GM12878 (cell line): ENCODE measurements around the gene CDC14A. TPM values are rescaled to one million over a fixed set of nuclear protein-coding genes. Genes with fewer than 3 reads are reported as not detected.

ENCODE experiments used
- ATAC-seq: fragments of 200-7000 bp; cut with Tn5 transposase; 3 replicates; pipeline ENCODE4 v1.9.1; 2020; ENCODE audit warnings: mild to moderate bottlenecking, moderate library complexity
- BruUV-seq: library from RNA; stranded (reverse); fragments of 400-500 nt; replicated peaks from 2 replicates; lab custom pipeline; 2021; lab: Mats Ljungman, UMichigan
- CTCF ChIA-PET: fragments of 300-600 bp; sonication (Branson Sonifier 250); formaldehyde crosslinking; extraction: SDS; loops from one replicate; lab custom pipeline; 2021; ENCODE audit warnings: inconsistent platforms; lab: Yijun Ruan, JAX
- POLR2A ChIA-PET: fragments of 350-600 bp; formaldehyde crosslinking; extraction: SDS; loops from one replicate; lab custom pipeline; 2021; ENCODE audit warnings: inconsistent platforms; lab: Charles Lee
- RAD21 ChIA-PET: fragments of 300-600 bp; sonication (Branson Sonifier 250); formaldehyde crosslinking; loops from one replicate; lab custom pipeline; 2023; ENCODE audit warnings: antibody characterized with exemption; ENCODE audit not compliant: unreplicated experiment; lab: Charles Lee
- SMC1A ChIA-PET: fragments of 300-600 bp; sonication (Branson Sonifier 250); formaldehyde crosslinking; loops from one replicate; lab custom pipeline; 2023; ENCODE audit not compliant: unreplicated experiment, uncharacterized antibody; lab: Charles Lee
- DNase-seq: peaks from one replicate; pipeline ENCODE4 v3.0.0-alpha.2; 2011; ENCODE audit warnings: low read depth, low spot score
- FAIRE-seq: peaks from 3 replicates; lab custom pipeline; 2011; peaks lifted over from hg19 to GRCh38; lab: Jason Lieb, UNC
- H2AFZ ChIP-seq: 2 replicates; pipeline ENCODE4 v1.6.0; 2011; ENCODE audit warnings: low read depth, low read length, control low read depth; ENCODE audit not compliant: control insufficient read depth
- H3K27ac ChIP-seq: 2 replicates; pipeline ENCODE4 v1.5.1; 2011; ENCODE audit warnings: control low read depth; ENCODE audit not compliant: control insufficient read depth, insufficient read depth
- H3K27me3 ChIP-seq, 2 experiments: replicated peaks in 1 of 2; 2 replicates each; pipeline versions ENCODE4 v1.6.0 to v1.6.1; 2011; ENCODE audit warnings: low read length in 1 of 2; ENCODE audit not compliant: control insufficient read depth in 2 of 2, insufficient read depth in 2 of 2
- H3K36me3 ChIP-seq, 2 experiments: 2 replicates each; pipeline ENCODE4 v1.5.1; 2011; ENCODE audit warnings: low read length in 1 of 2; ENCODE audit not compliant: control insufficient read depth in 2 of 2, insufficient read depth in 2 of 2
- H3K4me1 ChIP-seq: 2 replicates; pipeline ENCODE4 v1.6.1; 2011; ENCODE audit warnings: mild to moderate bottlenecking, low read length, moderate library complexity, mixed read lengths; ENCODE audit not compliant: control insufficient read depth, insufficient read depth
- H3K4me2 ChIP-seq: 2 replicates; pipeline ENCODE4 v1.6.0; 2011; ENCODE audit warnings: control low read depth; ENCODE audit not compliant: control insufficient read depth, insufficient read depth
- H3K4me3 ChIP-seq: fragments of 200-600 bp; sonication (generic); 2 replicates; pipeline ENCODE4 v1.5.1; 2016
- H3K79me2 ChIP-seq: 2 replicates; pipeline ENCODE4 v1.6.0; 2011; ENCODE audit warnings: low read length; ENCODE audit not compliant: control insufficient read depth, insufficient read depth
- H3K9ac ChIP-seq: 2 replicates; pipeline ENCODE4 v1.8.0; 2011; ENCODE audit warnings: low read length, control low read depth, mixed read lengths; ENCODE audit not compliant: control insufficient read depth, insufficient read depth
- H3K9me3 ChIP-seq: replicated peaks from 3 replicates; pipeline ENCODE4 v1.5.1; 2011; ENCODE audit warnings: mild to moderate bottlenecking, low read length; ENCODE audit not compliant: control insufficient read depth, insufficient read depth
- H4K20me1 ChIP-seq: 2 replicates; pipeline ENCODE4 v1.6.0; 2011; ENCODE audit not compliant: control insufficient read depth, insufficient read depth
- ATF7 ChIP-seq: fragments of 450-650 bp; IDR thresholded peaks from 2 replicates; pipeline ENCODE4 v1.6.1; 2016; ENCODE audit warnings: low read depth, mild to moderate bottlenecking
- EGR1 ChIP-seq, 2 experiments: IDR thresholded peaks; 1 replicate in 1 of 2; 2 replicates in 1 of 2; pipeline ENCODE4 v1.6.1; 2011 to 2012; ENCODE audit warnings: low read depth in 2 of 2, low read length in 2 of 2, borderline replicate concordance in 1 of 2, mild to moderate bottlenecking in 1 of 2, moderate library complexity in 1 of 2
- HDAC2 ChIP-seq: fragments of 200-600 bp; sonication (generic); IDR thresholded peaks from 2 replicates; pipeline ENCODE4 v1.6.1; 2017
- HDAC6 ChIP-seq: fragments of 200-600 bp; sonication (generic); IDR thresholded peaks from one replicate; pipeline ENCODE4 v1.8.0; 2017; ENCODE audit warnings: antibody characterized with exemption; ENCODE audit not compliant: unreplicated experiment
- IKZF2 ChIP-seq, 2 experiments: fragments of 450-650 bp; IDR thresholded peaks; 2 replicates each; pipeline ENCODE4 v1.6.1; 2017; ENCODE audit warnings: mild to moderate bottlenecking in 2 of 2, moderate library complexity in 2 of 2
- MEF2A ChIP-seq: IDR thresholded peaks from 2 replicates; pipeline ENCODE4 v1.6.1; 2011; ENCODE audit warnings: low read depth, mild to moderate bottlenecking, low read length, moderate library complexity; ENCODE audit not compliant: insufficient read depth
- MTA3 ChIP-seq: IDR thresholded peaks from 2 replicates; pipeline ENCODE4 v1.6.1; 2012; ENCODE audit warnings: low read length, inconsistent platforms, borderline replicate concordance
- NFYA ChIP-seq: IDR thresholded peaks from 2 replicates; pipeline ENCODE4 v1.6.1; 2011; ENCODE audit warnings: low read depth, mild to moderate bottlenecking, low read length, improper control_type of control experiment, borderline replicate concordance
- NR2F1 ChIP-seq: fragments of 450-650 bp; conservative IDR thresholded peaks from 2 replicates; pipeline ENCODE4 v1.6.1; 2017; ENCODE audit warnings: mild to moderate bottlenecking
- POU2F2 ChIP-seq: IDR thresholded peaks from 3 replicates; pipeline ENCODE4 v1.6.1; 2011; ENCODE audit warnings: low read depth, mild to moderate bottlenecking, low read length, borderline replicate concordance
- RELB ChIP-seq: fragments of 450-650 bp; IDR thresholded peaks from 2 replicates; pipeline ENCODE4 v1.6.1; 2017; ENCODE audit warnings: low read depth, mild to moderate bottlenecking, moderate library complexity
- SMC3 ChIP-seq: IDR thresholded peaks from 2 replicates; pipeline ENCODE4 v1.6.1; 2011; ENCODE audit warnings: low read length, improper control_type of control experiment, borderline replicate concordance
- ZNF274 ChIP-seq: IDR thresholded peaks from one replicate; pipeline ENCODE4 v1.8.0; 2011; ENCODE audit not compliant: insufficient read length, insufficient read depth
- WGBS: methylation state at CpG from one replicate; pipeline ENCODE4 v1.1.6; 2016; ENCODE audit warnings: low lambda C conversion rate; ENCODE audit not compliant: insufficient replicate concordance, insufficient coverage; ENCODE audit errors: missing lambda C conversion rate; 5-methylcytosine and 5-hydroxymethylcytosine counted together
- in situ Hi-C: fragments of 300-500 bp; cut with MboI; formaldehyde crosslinking; loops from 9 replicates; pipeline ENCODE4 v1.14.3; 2018; ENCODE audit warnings: mixed read lengths
- intact Hi-C: fragments of 100-400 bp; cut with micrococcal nuclease; formaldehyde crosslinking; loops from one replicate; pipeline ENCODE4 v1.14.2; 2022; ENCODE audit not compliant: unreplicated experiment
- polyA plus RNA-seq, 11 experiments: library from polyadenylated mRNA; depleted of rRNA in 4 of 11; unstranded in 6 of 11; stranded (reverse) in 5 of 11; fragments of >200 nt; fragmentation: Nextera tagmentation in 4 of 11; fragmentation: Illumina TruSeq in 1 of 11; extraction: Ambion mirVana in 4 of 11; extraction: Trizol in 1 of 11; gene quantifications; 1 replicate in 1 of 11; 2 replicates in 10 of 11; pipeline versions ENCODE4 v1.2.1 to v1.2.3, GENCODE V29; 2011 to 2016; ENCODE audit warnings: inconsistent platforms in 2 of 11, missing spikeins in 2 of 11, low read depth in 1 of 11
- total RNA-seq, 4 experiments: library from RNA; depleted of rRNA in 3 of 4; stranded (reverse); fragments of >200 nt in 3 of 4; fragmentation: Illumina TruSeq in 1 of 4; extraction: Trizol in 1 of 4; gene quantifications; 2 replicates each; pipeline versions ENCODE4 v1.2.1 to v1.2.3, GENCODE V29; 2013 to 2021
- TF ChIP-seq, protein P1 (sequence below): fragments of 450-650 bp; formaldehyde crosslinking; IDR thresholded peaks from 2 replicates; pipeline ENCODE4 v1.5.0; 2022; ENCODE audit warnings: mild to moderate bottlenecking, missing genetic modification characterization
- TF ChIP-seq, protein P2 (sequence below): fragments of 450-650 bp; IDR thresholded peaks from 2 replicates; pipeline ENCODE4 v1.6.1; 2016; ENCODE audit warnings: mild to moderate bottlenecking

The CDC14A gene
- total and polyA plus RNA-seq, 10 of the 15 experiments (the other 5 are each of a cell fraction or from before 2014, with no cell fraction given) = 1.5 to 7.1 (median 5.5) TPM

DNA sequence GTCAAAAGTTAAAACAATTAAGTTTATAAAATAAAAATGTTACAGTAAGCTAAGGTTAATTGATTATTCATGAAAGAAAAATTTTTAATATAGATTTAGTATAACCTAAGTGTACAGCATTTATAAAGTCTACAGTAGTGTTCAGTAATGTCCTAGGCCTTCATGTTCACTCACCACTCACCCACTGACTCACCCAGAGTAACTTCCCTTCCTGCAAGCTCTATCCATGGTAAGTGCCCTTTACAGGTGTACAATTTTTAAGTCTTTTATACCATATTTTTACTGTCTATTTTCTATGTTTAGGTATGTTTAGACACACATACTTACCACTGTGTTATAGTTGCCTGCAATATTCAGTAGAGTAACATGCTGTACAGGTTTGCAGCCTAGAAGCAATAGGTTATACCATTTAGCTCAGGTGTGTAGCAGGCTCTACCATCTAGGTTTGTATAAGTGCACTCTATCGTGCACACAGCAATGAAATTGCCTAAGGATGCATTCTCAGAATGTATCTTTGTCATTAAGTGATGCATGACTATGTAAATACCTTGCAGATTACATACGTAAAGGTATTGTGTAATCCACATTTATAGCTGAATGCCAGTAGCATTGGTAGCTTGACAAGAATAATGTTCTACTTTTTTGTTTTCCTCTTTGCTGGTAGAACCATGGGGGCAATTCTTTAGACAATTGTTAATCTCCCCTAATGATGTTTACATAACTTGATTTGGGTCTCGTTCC, 149.9 kb downstream of the CDC14A start:
- SMC1A ChIA-PET = interaction anchor here (1.1 to 1.2 kb wide), 2 partner anchors 11 to 41 kb away, joined by 3 read pairs; no protein-coding TSS in a partner anchor
- no TSS peak for BruUV-seq
- no peak for FAIRE-seq

More for the DNA sequence above, 149.9 kb downstream of the CDC14A start:
- Histone ChIP-seq H2AFZ (no peak overlapping the region), H4K20me1 (no peaks in the 10 kb centered on the region), H3K79me2 (no peaks in the 10 kb centered on the region), H3K4me3 (no peak overlapping the region), H3K4me2 (no peak overlapping the region), H3K27me3 (no peaks in the 10 kb centered on the region), H3K9ac (no peak overlapping the region), H3K27ac (no peak overlapping the region), H3K4me1 (no peaks in the 10 kb centered on the region), H3K9me3 (no peaks in the 10 kb centered on the region), H3K36me3 (peaks cover 0 to 2% of the 10 kb centered on the region in 2 experiments; a peak in 1 of 4 replicates)
- TF ChIP-seq HDAC2 = no peak
- TF ChIP-seq NR2F1 = no peak
- no peak for TF ChIP-seq IKZF2 (IDR thresholded peaks at IDR 0.05)
- TF ChIP-seq NFYA = no peak
- no peak for TF ChIP-seq SMC3
- TF ChIP-seq EGR1 (IDR thresholded peaks at IDR 0.05; ENCODE audit: borderline replicate concordance in 1 of 2, low read depth in 2 of 2, low read length in 2 of 2) = no peak
- no peak for TF ChIP-seq MEF2A
- TF ChIP-seq POU2F2 = no peak
- no peak for TF ChIP-seq RELB
- no peak for TF ChIP-seq HDAC6
- TF ChIP-seq ATF7 = no peak
- TF ChIP-seq, protein P1, sequence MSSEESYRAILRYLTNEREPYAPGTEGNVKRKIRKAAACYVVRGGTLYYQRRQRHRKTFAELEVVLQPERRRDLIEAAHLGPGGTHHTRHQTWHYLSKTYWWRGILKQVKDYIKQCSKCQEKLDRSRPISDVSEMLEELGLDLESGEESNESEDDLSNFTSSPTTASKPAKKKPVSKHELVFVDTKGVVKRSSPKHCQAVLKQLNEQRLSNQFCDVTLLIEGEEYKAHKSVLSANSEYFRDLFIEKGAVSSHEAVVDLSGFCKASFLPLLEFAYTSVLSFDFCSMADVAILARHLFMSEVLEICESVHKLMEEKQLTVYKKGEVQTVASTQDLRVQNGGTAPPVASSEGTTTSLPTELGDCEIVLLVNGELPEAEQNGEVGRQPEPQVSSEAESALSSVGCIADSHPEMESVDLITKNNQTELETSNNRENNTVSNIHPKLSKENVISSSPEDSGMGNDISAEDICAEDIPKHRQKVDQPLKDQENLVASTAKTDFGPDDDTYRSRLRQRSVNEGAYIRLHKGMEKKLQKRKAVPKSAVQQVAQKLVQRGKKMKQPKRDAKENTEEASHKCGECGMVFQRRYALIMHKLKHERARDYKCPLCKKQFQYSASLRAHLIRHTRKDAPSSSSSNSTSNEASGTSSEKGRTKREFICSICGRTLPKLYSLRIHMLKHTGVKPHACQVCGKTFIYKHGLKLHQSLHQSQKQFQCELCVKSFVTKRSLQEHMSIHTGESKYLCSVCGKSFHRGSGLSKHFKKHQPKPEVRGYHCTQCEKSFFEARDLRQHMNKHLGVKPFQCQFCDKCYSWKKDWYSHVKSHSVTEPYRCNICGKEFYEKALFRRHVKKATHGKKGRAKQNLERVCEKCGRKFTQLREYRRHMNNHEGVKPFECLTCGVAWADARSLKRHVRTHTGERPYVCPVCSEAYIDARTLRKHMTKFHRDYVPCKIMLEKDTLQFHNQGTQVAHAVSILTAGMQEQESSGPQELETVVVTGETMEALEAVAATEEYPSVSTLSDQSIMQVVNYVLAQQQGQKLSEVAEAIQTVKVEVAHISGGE = no peak
- TF ChIP-seq, protein P2, sequence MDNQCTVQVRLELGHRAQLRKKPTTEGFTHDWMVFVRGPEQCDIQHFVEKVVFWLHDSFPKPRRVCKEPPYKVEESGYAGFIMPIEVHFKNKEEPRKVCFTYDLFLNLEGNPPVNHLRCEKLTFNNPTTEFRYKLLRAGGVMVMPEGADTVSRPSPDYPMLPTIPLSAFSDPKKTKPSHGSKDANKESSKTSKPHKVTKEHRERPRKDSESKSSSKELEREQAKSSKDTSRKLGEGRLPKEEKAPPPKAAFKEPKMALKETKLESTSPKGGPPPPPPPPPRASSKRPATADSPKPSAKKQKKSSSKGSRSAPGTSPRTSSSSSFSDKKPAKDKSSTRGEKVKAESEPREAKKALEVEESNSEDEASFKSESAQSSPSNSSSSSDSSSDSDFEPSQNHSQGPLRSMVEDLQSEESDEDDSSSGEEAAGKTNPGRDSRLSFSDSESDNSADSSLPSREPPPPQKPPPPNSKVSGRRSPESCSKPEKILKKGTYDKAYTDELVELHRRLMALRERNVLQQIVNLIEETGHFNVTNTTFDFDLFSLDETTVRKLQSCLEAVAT = no peak
- no peak for TF ChIP-seq MTA3
- TF ChIP-seq ZNF274 = no peak
- ChIA-PET POLR2A (no interaction called here), CTCF (interaction anchor here (1.0 to 2.4 kb wide), 5 partner anchors 12 to 366 kb away, joined by 4 to 10 read pairs (median 4); no protein-coding TSS in a partner anchor), RAD21 (no interaction called here)
- intact Hi-C loops = no loop called here
- 96% methylated on average over 3 of the region's 3 CpGs for WGBS
- in situ Hi-C loops = no loop called here
- no peak for DNase-seq
- no peak for ATAC-seq
